Mammary epithelial cell (primary cell): ENCODE measurements around the gene MACROD1.

Experiments used
- EZH2 ChIP-seq: IDR thresholded peaks from 2 replicates; pipeline ENCODE4 v1.6.1; 2012; ENCODE audit warnings: low read length, inconsistent platforms, borderline replicate concordance
- TF ChIP-seq, protein P1 (sequence below), 2 donors: IDR thresholded peaks in 1 of 2; conservative IDR thresholded peaks in 1 of 2; 2 replicates each; pipeline ENCODE4 v1.5.1; 2011 to 2012; ENCODE audit warnings: inconsistent platforms in 2 of 2, low read length in 2 of 2, mild to moderate bottlenecking in 2 of 2, control low read depth in 1 of 2, low read depth in 1 of 2; ENCODE audit not compliant: insufficient read depth in 1 of 2; ENCODE audit errors: extremely low read depth in 1 of 2

DNA sequence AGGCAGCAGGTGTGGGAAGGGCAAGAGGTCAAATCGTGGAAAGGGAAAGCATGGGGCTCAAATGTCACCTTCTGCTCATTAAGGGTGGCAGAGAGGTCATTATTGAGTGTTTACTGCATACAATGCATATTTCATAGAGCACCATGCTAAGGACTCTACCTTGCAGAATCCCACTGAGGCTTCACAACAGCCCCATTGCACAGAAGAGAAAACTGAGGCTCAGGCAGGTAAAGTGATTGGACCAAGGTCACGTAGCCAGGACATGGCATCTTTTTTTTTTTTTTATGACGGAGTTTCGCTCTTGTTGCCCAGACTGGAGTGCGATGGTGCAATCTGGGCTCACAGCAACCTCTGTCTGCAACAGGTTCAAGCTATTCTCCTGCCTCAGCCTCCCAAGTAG, 122.4 kb downstream of the MACROD1 start:
- TF ChIP-seq, protein P1, sequence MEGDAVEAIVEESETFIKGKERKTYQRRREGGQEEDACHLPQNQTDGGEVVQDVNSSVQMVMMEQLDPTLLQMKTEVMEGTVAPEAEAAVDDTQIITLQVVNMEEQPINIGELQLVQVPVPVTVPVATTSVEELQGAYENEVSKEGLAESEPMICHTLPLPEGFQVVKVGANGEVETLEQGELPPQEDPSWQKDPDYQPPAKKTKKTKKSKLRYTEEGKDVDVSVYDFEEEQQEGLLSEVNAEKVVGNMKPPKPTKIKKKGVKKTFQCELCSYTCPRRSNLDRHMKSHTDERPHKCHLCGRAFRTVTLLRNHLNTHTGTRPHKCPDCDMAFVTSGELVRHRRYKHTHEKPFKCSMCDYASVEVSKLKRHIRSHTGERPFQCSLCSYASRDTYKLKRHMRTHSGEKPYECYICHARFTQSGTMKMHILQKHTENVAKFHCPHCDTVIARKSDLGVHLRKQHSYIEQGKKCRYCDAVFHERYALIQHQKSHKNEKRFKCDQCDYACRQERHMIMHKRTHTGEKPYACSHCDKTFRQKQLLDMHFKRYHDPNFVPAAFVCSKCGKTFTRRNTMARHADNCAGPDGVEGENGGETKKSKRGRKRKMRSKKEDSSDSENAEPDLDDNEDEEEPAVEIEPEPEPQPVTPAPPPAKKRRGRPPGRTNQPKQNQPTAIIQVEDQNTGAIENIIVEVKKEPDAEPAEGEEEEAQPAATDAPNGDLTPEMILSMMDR (conservative IDR thresholded peaks at IDR 0.05 in 1 of 2, IDR thresholded peaks at IDR 0.05 in 1 of 2; ENCODE audit: extremely low read depth in 1 of 2, insufficient read depth in 1 of 2, low read depth in 1 of 2, low read length in 2 of 2) = no peak
- TF ChIP-seq EZH2 = no peak
